Pancreas (tissue), 10 donors: ENCODE data around the gene CATSPERE. TPM values are rescaled to one million over a fixed set of nuclear protein-coding genes. Genes with fewer than 3 reads are reported as not detected.
A peak's percentile ranks its signal among the peaks of the same experiment; 100 is the strongest.

Experiments
- ATAC-seq, 4 donors: fragments of 200-7000 bp; cut with Tn5 transposase; one replicate each; pipeline versions ENCODE4 v1.8.0 to v1.9.1; 2020; ENCODE audit warnings: mild to moderate bottlenecking in 4 of 4, moderate library complexity in 4 of 4
- DNase-seq, 6 donors: peaks; one replicate each; pipeline ENCODE4 v3.0.0-alpha.2; 2020
- FAIRE-seq: peaks from 2 replicates; lab custom pipeline; 2012; peaks lifted over from hg19 to GRCh38; lab: Jason Lieb, UNC
- H3K27ac ChIP-seq, 4 donors: fragments of 200-600 bp; sonication (generic); 1 replicate in 3 of 4; 2 replicates in 1 of 4; pipeline versions ENCODE4 v1.5.0 to v1.8.0; 2020
- H3K27me3 ChIP-seq, 4 donors: fragments of 200-600 bp; one replicate each; pipeline ENCODE4 v1.8.0; 2021
- H3K36me3 ChIP-seq, 3 donors: fragments of 200-600 bp; sonication (generic) in 1 of 3; one replicate each; pipeline versions ENCODE4 v1.5.0 to v1.8.0; 2020 to 2021
- H3K4me1 ChIP-seq, 3 donors: fragments of 200-600 bp; one replicate each; pipeline ENCODE4 v1.8.0; 2021
- H3K4me3 ChIP-seq, 4 donors: fragments of 200-600 bp; sonication (generic) in 2 of 4; one replicate each; pipeline versions ENCODE4 v1.5.0 to v1.8.0; 2020 to 2021
- H3K9me3 ChIP-seq, 4 donors: fragments of 200-600 bp; one replicate each; pipeline ENCODE4 v1.8.0; 2021
- WGBS, 2 donors: extraction: QIAGEN DNeasy Blood & Tissue Kit; methylation state at CpG; one replicate each; pipeline ENCODE4 v1.1.7; 2013; 5-methylcytosine and 5-hydroxymethylcytosine counted together
- intact Hi-C, 3 donors: fragments of 100-400 bp; cut with DNase I; formaldehyde crosslinking; loops; one replicate each; pipeline versions ENCODE4 v1.11.1 to v1.14.2; 2022
- polyA plus RNA-seq, 2 donors: library from polyadenylated mRNA; stranded (reverse); fragments of 200-250 nt; gene quantifications; one replicate each; pipeline ENCODE4 v1.2.3, GENCODE V29; 2013
- total RNA-seq, 6 donors: library from RNA; stranded (reverse); fragmentation: NEBNext Ultra II Directional in 4 of 6; extraction: Animal tissue kit (Norgen Biotek cat#: 25700) in 4 of 6; gene quantifications; one replicate each; pipeline versions ENCODE4 v1.2.1 to v1.2.4, GENCODE V29; 2021 to 2023
- TF ChIP-seq, protein P1 (sequence below), 4 donors: fragments of 200-600 bp; sonication (generic) in 3 of 4; IDR thresholded peaks; one replicate each; pipeline versions ENCODE4 v1.5.0 to v1.8.0; 2021; ENCODE audit warnings: antibody characterized with exemption in 4 of 4
- donor health status: healthy with polysubstance abuse.
- donor health status: DM: no; HTN: no; CAD: no; lungs with moderate emphysema.
- donor health status: DM: no; HTN: no; CAD: no.
- donor health status: control.
- donor health status: control.
- donor health status: Bipolar disorder and iron deficiency.
- donor health status: DM: yes; HTN: yes; CAD: no.
- donor health status: DM: no; HTN: no; CAD: no.
- donor health status: DM: no; HTN: no; CAD: no.
- donor health status: DM: yes; HTN: yes; CAD: no.

The CATSPERE gene
- total and polyA plus RNA-seq, 8 donors: 0.19 to 1.2 (median 0.57) TPM

DNA sequence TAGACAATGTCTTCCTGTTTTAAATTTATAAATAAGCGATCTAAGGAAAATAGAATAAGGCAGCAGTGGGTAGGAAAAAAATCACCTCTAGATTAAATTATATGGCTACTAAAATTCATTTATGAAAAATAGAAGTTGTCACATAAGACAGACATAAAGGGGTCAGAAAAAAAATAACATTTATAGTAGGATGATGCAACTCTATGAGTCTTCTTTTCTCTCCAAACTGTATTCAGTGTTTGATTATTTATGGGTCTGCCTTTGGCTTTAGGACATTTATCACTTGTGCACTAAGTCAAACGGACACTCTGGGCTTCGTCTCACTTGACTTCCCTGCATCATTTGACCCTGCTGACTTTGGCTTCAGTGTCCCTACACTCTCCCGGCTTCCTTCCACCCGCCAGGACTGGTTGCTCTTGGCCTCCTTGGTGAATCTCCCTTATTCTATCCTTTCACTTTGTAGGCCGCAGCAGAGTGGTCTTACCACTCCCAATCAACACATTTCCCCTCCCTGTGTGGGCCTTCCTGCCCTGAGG is 144.8 kb downstream of the CATSPERE start:
- intact Hi-C loops: loop anchor here in 2 of 3 donors (10.0 kb wide), 2 partner anchors 179 to 429 kb away; no protein-coding TSS in a partner anchor
- WGBS, 2 donors: 78 to 86% methylated on average over 6 of the region's 6 CpGs
- FAIRE-seq: no peak
- no peak for DNase-seq
- no peaks in the 10 kb centered on the region for H3K9me3 ChIP-seq
- TF ChIP-seq, protein P1, sequence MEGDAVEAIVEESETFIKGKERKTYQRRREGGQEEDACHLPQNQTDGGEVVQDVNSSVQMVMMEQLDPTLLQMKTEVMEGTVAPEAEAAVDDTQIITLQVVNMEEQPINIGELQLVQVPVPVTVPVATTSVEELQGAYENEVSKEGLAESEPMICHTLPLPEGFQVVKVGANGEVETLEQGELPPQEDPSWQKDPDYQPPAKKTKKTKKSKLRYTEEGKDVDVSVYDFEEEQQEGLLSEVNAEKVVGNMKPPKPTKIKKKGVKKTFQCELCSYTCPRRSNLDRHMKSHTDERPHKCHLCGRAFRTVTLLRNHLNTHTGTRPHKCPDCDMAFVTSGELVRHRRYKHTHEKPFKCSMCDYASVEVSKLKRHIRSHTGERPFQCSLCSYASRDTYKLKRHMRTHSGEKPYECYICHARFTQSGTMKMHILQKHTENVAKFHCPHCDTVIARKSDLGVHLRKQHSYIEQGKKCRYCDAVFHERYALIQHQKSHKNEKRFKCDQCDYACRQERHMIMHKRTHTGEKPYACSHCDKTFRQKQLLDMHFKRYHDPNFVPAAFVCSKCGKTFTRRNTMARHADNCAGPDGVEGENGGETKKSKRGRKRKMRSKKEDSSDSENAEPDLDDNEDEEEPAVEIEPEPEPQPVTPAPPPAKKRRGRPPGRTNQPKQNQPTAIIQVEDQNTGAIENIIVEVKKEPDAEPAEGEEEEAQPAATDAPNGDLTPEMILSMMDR (IDR thresholded peaks at IDR 0.05): no peak
- H3K27ac ChIP-seq: no peak overlapping the region
- H3K36me3 ChIP-seq: no peaks in the 10 kb centered on the region
- H3K4me3 ChIP-seq: no peak overlapping the region
- no peak for ATAC-seq
- H3K4me1 ChIP-seq: no peaks in the 10 kb centered on the region
- H3K27me3 ChIP-seq: no peaks in the 10 kb centered on the region

DNA sequence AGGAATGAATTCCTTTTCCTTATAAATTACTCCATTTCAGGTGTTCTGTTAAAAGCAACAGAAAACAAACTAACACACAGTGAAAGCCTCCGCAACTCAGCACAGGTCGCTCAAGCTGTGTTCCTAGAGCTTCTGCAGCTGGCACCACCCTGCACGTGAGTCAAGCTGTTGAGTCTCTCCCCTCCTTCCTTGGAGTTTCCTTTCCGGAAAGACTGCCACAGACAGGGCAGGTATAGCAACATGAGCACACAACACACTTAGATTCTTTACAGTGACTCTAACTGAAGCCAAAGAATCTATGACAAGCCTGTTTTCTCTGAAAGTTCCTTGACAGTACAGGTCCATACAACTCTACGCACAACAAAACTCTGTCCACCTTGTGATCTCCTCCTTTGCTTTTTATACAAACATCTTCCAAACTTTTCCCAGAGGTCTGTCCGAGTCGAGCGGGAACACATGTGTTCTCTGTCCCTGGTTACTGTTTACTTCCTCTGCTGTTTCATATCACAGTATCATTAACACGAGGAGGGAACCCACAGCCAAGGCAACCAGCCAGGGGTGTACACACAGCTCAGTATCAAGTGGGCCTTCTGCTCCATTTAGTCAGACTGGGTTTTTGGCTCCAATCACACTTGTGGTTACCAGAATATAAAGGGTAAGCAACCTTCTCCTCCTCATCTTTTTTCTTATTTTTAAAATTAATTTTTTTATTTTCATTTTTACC is 153.2 kb downstream of the CATSPERE start:
- FAIRE-seq (no peak), ATAC-seq (peak in 3 of 4 donors; percentile 82 to 94 (median 91)), DNase-seq (peak in 3 of 6 donors; percentile 30 to 65 (median 40))
- no peaks in the 10 kb centered on the region for H3K36me3 ChIP-seq
- intact Hi-C loops: no loop called here
- TF ChIP-seq, protein P1 (IDR thresholded peaks at IDR 0.05): no peak
- H3K9me3 ChIP-seq: no peaks in the 10 kb centered on the region
- H3K27me3 ChIP-seq: no peaks in the 10 kb centered on the region
- peaks cover 0 to 4% (median 0%) of the 10 kb centered on the region in 3 donors for H3K4me1 ChIP-seq
- no peak overlapping the region for H3K4me3 ChIP-seq
- 41 to 46% methylated on average over 9 of the region's 9 CpGs for WGBS, 2 donors
- peak overlapping the region in 3 of 4 donors; percentile 20 to 57 (median 38) for H3K27ac ChIP-seq

DNA sequence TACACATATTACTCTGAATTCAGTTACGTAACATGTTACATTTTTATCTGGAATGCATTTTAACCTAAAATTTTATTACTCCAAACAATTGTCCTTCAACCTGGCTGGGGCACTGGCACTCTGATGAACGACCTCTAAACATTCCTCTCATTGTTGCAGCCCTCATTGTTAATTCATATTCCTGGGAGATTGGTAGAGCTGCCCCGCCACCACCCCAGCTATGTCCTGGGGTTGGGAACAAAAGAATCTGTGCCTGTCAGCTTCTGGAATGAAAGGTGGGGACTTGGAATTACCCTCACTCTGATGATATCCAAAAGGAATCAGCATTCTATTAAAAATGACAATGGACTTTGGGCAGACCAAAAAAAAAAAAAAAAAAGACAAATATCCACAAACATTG is 153.8 kb downstream of the CATSPERE start:
- no peak overlapping the region for H3K4me3 ChIP-seq

DNA sequence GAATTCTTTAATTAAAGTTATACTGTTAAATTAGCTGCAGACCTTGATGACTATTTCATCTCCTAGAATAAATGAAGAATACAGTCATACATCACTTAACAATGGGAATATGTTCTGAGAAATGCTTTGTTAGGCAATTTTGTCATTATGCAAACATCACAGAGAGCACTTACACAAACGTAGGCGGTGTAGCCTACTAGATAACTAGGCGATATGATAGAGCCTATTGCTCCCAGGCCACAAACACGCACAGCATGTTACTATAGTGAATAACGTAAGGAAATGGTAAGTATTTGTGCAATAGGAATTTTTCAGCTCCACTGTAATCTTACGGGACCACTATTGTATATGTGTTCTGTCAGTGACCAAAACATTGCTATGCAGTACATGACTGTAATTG is 154.2 kb downstream of the CATSPERE start:
- TF ChIP-seq, protein P1 (IDR thresholded peaks at IDR 0.05): no peak
- no peaks in the 10 kb centered on the region for H3K27me3 ChIP-seq
- WGBS, 2 donors: 67 to 72% methylated on average over 6 of the region's 6 CpGs
- peak overlapping the region in 1 of 4 donors; percentile 57 for H3K27ac ChIP-seq
- H3K9me3 ChIP-seq: no peaks in the 10 kb centered on the region
- no peak overlapping the region for H3K4me3 ChIP-seq
- peaks cover 0 to 4% (median under 1%) of the 10 kb centered on the region in 3 donors for H3K4me1 ChIP-seq
- peak in 1 of 4 donors; percentile 44 for ATAC-seq
- no peak for DNase-seq
- intact Hi-C loops: no loop called here
- H3K36me3 ChIP-seq: no peaks in the 10 kb centered on the region
- no peak for FAIRE-seq

More for the DNA sequence above, 153.8 kb downstream of the CATSPERE start:
- ATAC-seq: peak in 2 of 4 donors; percentile 20 to 43
- DNase-seq: no peak
- TF ChIP-seq, protein P1 (IDR thresholded peaks at IDR 0.05): no peak
- H3K27me3 ChIP-seq: no peaks in the 10 kb centered on the region
- WGBS, 2 donors: 39 to 48% methylated on average over 3 of the region's 3 CpGs
- FAIRE-seq: no peak
- H3K4me1 ChIP-seq: peaks cover 0 to 4% (median 0%) of the 10 kb centered on the region in 3 donors
- H3K9me3 ChIP-seq: no peaks in the 10 kb centered on the region
- peak overlapping the region in 3 of 4 donors; percentile 20 to 57 (median 38) for H3K27ac ChIP-seq
- H3K36me3 ChIP-seq: no peaks in the 10 kb centered on the region
- intact Hi-C loops: no loop called here
